NCI-H187 (cell line): Measurements from ENCODE around the gene ZFYVE21.

Experiments used
- DNase-seq, 2 experiments: peaks; one replicate each; lab custom pipeline; 2025; lab: John Stamatoyannopoulos, UW

Gene ZFYVE21

DNA sequence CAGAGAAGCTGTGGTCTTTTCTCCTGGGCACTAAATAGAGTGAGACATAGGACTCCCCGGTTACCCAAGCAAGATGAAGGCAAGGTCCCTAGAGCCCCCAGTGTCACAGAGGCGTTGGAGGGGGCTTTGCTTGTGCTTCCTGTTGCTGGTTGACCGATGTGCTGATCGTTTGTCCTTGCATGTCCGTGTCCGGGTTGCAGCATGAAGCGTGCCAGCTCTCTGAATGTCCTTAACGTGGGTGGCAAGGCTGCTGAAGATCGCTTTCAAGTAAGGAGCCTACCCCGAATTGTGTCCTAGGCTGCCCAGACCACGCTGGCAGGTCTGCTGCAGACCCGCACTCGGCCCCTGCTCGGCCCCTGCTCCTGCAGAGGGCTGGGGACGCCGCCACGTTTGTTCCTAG is 23.5 kb upstream of the ZFYVE21 start:
- DNase-seq = no peak

DNA sequence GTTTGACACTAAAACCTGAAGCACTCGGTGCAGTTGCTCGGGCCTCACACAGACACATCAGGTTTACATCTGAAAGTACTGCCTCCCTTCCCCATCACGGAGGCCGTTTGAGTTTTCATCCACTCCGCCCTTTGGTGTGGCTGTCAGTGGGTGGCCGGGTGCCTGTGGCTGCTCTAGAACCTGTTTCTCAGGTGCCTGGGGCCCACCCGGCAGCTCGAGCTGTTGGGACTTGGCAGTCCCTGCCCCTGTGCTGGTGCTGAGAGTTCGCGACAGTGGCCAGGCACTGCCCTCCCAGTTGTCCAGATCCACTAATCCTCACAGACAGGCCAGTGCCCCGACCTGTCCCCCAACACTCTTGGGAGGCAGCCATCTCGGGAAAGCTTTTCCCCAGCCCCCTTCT is 22.7 kb upstream of the ZFYVE21 start:
- DNase-seq = no peak

DNA sequence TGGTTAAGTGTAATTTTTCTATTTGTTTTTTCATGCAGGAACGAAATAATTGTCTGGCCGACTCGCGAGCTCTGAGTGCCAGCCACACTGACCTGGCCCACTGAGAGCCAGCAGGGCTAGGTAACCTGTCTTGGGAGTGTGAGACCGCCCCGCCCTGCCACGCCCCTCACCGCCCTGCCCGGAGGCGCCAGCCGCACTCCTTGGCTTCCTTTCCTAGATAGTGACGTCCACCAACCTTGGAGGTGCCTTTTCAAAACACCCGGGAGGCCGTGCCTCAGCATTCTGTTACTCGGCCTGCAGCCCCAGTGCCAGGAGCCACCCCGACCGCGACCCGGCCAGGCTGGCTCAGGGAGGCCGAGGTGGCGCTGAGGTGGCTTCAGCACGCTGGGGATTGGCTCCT is 22.1 kb upstream of the ZFYVE21 start:
- DNase-seq = no peak

DNA sequence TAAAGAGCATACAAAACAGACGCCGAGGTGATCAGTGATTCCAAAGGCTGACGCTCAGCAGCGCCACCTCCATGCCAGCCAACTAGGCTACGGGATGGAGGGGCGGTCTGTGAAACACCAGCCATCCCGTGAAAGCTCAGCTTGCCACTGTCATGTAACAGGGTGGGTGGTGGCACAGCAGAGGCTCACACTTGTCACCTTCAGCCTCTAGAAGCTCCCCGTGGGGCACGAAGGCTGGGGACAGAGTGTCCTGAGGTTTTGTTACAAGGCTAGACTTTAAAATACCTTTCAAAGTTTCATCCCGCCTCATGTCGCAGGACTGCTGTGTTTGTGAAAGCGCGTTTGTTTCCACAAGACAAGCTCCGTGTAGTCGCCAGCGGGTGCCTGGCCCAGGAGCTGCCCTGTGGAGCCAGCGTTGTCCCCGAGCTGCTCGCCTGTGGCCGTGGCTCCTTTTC is 21.0 kb upstream of the ZFYVE21 start:
- no peak for DNase-seq

DNA sequence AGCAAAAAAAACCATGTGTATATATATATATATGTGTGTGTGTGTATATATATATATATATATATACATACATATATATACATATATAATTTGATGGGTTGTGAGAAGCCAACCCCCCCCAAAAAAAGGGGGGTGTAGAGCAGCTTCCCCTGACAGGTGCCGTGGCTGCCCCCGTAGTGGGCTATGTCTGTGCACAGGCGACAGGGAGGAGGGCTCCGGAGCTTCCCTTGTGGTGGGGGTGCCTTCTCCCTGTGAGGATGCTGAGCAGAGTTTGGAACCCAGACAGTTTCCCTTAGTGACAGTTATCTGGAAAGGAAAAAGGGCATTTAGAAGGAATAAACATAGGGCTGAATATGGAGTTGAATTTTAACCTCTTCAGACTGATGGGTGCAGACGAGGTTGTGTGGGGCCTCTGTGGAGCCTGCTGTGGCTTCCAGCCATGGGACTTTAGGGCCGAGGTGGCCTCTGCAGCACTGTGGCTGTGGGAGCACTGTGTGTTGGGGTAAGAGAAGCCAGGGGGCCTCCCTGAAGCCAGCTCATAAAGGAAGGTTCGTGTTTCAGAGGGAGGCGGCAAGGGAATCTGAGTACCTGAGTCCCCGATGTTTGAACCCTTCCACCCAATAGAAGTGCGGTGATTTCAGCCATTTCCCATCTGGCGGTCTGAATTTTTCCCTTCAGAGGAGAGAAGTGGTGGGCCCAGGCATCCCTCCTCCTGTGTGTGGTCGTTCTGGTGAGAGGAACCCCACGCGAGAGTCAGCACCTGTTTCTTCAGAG is 20.1 kb upstream of the ZFYVE21 start:
- no peak for DNase-seq

DNA sequence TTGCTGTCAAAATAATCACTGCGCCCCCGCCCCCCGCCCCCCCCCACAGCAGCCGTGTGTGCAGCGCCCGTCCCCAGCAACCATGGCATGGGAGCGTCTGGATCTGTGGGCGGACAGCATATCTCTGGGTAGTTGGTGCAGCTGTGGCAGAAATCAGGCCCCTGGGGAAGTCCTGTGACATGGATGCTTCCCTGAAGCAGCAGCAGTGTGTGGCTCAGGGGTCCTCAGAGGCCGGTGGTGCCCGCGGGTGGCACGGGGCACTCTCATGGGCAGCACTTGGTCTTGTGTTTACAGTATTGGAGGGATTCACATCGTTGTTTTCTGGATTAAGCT is 19.6 kb upstream of the ZFYVE21 start:
- no peak for DNase-seq

DNA sequence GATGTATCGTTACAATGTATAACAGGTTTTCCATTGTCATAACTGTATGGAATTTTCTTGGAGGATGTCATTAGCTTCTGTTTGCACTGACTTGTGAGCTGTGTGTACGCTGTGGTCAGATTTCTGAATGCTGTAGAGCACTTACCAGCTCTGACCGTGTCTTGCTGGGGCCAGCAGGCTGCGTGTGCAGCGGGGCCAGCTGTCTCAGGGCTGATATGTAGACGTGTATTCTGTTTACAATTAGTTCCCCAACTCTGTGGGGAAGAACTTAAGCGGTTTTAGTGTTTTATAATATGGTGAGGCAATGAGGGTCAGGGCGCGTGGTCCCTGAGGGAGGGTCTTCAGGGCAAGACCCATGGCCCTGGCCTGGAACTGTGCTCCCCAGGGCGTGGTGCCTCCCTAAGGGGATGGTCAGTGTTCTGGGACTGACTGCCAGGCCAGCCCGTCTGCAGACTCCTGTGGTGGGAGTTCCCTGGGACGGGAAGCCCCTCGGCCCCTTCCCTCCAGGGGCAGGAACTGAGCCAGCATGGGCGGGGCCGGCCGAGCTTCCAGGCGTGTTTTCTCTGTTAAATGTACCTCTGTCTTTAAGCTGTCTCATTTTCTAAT is 19.0 kb upstream of the ZFYVE21 start:
- no peak for DNase-seq

DNA sequence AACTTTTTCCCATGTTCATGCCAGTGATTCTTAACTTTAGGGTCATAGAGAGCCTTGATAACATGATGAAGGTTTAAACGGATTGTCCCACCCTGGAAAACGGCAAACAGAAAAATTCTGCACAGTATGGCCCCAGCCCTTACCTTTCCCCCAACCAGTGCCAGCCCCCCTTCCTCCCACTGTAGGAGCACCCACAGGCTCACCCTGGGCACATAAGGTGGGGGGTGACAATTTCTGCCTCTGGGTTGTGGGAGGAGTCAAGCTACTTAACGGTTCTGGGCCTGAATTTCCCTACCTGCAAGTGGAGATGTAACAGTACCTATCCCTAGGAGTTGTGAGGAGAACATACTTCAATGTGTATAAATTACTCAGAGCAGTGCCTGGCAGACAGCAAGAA is 18.4 kb upstream of the ZFYVE21 start:
- no peak for DNase-seq

DNA sequence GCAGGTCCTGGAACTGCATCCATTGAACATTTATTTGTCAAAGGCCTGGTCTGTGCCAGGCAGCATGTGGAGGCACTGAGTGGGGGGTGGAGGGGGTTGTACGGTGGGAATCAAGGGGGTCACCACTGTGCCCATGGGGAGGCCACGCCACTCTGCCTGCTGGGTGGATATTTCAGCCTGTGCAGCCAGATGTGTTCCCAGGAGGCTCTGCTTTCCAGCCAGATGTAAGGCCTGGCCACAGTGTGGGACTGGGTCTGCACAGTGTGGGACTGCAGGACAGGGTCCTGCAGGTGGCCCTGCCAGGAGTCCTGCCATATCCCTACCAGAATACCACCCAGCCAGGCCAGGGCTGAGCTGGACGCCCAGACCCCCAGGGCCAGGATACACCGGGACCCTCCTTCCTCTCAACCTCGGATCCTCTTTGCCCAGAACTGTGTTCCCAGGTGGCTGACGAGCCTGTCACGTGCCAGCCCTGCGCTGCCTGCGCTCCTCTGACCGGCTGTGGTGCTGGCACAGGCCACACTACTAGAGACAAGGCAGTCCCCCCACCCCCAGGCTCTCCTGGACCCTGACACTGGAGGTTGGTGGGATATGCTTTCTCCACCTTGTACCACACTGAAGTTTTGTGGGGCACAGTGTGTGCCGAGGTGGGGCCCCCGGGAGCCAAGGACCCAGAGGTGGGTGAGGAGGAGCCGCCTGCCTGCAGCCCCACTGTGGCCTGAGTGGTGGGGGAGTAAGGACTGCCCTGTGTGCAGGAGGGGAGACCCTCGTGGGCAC is 17.8 kb upstream of the ZFYVE21 start:
- DNase-seq = no peak

DNA sequence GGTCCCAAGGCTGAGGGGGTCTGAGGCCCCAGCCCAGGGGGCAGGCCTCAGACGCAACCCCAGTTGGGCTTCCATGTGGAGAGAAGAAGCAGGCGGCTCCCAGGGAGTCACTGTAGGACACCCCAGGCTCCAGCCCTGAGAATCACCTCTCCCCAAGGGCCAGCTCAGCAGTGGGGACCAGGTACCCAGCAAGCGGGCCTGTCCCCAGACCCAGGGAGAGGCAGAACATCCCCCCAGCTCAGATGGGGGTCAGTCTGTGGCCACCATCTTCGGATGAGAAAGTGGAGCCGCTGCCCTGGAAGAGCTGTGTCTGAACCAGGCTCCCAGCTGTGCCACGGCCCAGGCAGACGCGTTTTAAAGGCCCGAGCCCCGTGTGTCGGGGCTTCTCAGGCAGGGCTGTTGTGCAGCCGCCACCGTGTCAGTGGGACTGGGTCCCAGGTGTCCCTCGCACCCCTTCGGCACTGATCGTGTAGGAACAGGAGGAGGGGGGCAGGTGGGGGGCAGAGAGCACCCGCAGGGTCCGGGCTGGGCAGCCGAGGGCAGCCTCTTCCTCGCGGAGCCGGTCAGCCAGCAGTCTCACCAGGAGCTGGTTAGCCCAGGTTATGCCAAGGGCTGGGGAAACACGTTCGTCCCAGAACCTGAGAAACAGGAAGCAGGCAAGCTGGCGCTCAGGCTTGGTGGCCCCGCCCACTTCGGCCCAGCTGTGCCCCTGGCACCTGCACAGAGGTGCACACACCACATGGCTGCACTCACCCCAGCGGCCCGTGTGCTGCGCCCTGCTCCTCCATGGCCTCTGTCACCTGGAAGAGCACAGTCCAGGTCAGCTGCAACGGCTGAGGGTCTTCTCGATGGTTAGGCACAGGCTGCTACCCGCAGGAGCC is 17.0 kb upstream of the ZFYVE21 start:
- no peak for DNase-seq

DNA sequence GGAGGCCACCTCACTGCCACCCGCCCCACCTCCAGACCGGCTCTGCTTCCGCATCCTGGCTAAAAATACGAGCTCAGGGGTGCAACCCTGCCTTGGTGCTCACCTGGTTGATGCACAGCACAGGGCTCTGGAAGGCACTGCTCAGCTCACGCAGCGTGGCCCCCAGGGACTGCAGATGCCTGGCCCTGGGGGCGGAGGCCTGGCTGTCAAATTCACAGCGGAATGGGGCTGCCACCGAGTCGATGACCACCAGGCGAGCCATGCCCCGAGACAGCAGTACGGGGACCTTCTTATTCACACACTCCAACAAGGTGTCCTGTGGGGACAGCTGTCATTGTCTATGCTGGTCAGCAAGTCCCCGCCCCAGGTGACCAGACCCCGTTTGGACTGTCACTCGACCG is 16.3 kb upstream of the ZFYVE21 start:
- no peak for DNase-seq

DNA sequence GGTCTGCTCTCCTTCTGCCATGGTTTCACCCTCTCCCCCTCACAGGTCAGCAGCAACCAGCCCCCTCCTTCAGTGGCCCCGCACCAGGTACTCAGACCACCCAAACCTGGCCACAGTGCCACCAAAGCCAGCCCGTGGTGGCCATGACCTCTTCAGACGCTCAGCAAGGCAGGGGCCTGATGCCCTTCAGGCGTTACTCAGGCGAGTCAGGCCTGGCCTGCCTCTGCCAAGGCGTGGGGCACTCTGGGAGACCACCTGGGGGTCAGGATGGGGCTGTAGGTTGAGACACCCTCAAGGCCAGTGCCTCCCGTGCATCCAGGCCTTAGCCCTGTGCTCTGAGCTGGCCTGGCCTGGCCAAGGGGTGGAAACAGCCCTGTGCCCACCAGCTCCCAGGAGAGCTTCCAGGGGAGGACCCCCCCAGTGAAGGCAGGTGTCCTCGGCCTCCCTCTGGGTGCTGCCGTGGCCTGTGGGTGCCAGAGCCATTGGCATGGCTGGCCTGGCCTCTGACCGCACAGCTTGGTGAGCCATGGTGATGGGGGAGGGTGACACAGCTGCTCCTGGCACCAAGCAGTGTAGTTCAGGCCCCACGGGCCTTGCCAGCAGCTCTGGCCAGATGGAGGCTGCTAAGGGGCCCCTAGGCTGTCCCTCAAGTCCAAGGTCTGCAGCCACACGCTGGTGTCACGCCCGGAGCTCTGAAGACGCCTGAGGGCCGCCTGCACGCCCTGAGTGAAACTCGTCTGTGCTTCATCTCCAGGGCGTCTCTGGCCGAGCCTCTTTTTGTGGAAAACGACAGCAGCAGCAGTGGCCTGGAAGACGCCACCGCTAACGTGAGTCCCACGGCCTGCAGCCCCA is 15.5 kb upstream of the ZFYVE21 start:
- no peak for DNase-seq

DNA sequence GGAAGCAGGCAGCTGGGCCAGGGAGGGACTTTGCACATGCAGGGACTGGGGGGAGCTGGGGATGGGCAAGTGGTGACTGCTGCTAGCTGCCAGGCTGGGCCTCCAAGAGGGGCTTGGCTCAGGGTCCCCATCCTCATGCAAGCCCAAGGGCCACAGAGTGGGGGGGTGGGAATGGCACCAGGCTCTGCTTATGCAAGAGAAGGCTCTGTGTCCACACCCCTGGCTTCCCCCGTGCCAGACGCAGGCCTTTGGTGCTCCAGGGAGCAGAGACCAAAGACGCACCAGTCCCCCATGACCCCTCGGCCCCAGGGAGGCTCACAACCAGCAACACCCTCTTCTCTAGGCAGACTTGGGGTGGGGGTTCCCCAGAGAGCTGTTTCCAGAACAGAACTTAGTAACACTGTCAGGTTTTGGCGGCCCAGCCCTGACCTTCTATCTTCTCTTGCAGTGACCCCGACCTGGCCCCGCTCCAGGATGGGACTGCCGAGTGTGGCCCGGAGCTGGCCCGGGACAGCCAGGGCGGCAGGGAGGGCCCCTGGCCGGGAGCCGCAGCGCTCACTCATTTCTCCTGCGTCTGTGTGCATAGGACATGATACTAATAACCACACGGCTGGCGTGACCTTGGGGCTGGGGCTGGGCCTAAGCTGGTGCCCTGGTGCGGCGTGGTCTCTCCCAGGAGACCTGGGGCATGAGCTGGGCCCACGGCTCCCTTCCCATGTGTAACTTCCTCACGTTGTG is 14.7 kb upstream of the ZFYVE21 start:
- no peak for DNase-seq

DNA sequence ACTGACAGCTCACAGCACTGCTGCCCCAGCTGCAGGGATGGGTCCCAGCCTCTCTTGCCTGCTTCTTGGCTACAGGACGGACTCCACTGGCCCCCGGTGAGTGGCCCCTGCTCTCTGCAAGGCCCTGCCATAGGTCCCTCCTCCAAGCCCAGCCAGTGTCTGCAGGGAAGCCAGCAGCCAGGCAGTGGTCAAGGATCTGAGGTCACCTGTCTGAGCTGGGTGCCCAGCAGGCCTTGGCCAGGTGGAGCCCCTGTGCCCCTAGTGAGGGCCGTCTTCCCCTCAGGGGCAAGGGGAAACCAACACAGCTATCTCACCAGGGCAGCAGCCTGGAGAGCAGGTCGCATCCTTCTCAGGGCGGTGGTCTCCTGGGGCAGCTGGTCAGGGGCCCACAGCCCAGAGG is 13.5 kb upstream of the ZFYVE21 start:
- DNase-seq = no peak

DNA sequence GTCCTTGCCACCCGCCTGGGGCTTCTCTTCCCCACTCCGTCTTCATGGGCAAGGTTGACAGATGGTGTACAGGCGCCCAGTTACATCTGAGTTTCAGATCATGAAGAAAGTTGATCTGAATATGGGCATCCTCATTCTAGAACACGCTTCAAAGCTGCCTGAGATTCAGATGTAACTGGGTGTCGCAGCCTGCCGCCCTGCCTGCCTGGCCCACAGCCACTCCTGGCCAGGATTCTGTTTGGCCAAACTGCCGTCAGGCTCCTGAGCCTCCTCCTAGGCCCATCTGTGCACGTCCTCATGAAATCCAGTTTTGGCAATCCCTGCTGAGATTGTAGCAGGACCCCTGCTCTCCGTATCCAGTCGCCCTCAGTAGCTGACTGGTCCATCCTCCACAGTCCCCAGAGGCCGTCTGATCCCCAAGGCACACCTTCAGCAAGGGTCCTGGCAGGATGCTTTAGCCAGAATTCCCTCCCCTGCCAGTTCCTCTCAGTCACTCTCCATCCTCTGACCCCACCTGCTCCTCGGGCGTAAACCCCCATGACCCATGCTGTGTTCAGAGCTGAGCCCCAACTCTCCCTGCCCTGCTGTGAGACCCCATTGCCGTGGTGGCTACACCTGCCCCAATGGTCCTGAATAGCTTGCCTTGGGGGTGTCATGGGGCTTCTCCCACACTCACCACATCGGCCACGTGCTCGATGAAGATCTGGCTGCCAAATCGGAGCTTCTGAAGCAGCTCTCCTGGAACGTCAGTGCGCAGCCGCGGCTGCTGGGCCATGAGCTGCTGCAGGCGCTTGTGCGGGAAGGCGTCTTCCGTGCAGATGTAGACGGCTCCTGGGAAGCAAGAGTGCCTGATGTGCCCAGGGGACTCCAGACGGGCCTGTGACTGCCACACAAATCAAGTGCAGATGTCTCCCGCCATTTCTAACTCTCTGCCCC is 12.8 kb upstream of the ZFYVE21 start:
- no peak for DNase-seq

DNA sequence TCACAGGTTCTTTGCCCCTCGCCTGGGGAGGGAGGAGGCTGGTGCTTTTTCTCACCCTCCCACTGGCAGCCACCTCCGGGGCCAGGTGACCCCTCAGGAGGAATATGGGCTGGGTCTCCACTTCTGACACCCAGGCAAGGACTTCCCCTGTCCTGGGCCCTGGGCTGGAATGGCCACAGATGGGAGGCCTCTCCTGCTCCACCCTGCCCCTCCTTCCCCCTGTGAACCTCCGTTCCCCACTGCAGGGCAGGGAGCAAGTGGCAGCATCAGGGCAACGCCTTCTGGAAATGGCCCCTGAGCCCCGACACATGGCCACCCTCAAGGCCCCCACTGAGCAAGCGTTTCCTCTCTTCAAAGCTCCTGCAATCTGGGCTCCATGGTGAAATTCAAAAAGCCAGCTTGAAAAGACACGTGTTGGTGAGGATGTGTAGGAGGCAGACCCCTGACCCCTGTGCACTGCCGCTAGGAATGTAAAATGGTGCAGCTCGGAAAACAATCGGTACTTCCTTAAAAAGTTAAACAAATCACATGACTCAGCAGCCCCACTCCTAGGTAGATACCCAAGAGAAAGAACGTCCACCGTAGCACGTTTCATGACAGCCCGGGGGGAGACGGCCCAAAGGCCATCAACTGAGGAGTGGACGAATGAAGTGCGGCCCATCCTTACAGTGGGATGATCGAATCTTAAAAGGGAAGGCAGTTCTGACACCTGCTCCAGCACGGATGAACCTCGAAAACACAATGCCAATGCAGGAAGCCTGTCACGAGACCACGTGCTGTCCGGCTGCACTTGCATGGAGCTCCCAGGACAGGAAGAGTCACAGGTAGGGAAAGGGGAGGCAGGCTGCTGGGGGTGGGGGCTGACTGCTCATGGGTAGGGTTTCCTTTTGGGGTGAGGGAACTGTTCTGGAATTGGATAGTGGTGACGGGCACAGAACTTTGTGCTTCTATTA is 11.9 kb upstream of the ZFYVE21 start:
- DNase-seq = no peak

DNA sequence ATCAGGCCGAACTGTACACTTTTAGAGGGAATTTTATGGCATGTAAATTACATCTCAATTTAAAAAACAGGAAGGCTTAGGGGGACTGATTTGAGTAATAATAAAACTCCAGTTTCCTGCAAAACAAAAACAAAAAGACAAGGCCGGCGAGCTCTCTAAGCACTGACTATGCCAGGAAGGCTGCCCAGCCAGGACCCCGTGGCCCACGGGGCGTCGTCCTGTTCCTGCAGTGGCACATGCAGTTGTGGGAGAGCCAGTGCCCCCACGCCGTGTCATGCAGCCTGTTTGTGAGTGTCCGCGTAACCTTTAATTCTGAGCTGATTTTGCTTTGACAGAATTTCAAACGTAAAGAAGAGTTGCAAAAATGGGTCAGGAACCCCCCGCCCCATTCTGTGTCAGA is 10.9 kb upstream of the ZFYVE21 start:
- DNase-seq = no peak

DNA sequence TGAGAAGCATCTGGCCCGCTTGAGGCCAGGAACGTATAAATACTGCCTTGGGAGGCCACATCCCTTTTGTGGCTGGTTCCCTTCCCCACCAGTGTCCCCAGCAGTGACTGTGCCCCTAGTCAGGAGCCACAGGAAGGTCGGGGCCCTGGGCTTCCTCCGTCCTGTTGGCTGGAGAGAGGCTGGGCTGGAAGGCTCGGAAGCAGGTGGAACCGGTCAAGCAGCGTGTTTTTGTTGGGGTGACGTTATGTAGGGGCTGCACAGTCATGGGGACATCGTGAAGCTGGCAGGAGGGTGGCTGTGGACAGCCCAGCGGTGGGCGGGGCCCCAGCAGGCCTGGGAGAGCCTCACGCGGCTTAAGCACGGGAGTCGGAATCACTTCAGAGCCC is 10.5 kb upstream of the ZFYVE21 start:
- DNase-seq = no peak
